GM23338 (cell line): ENCODE measurements around the gene GPR87. TPM values are rescaled to one million over a fixed set of nuclear protein-coding genes. Genes with fewer than 3 reads are reported as not detected.

Source experiments
- ATAC-seq: fragments of 200-7000 bp; cut with Tn5 transposase; 3 replicates; pipeline ENCODE4 v1.9.1; 2020
- DNase-seq: peaks from one replicate; pipeline ENCODE4 v3.0.0-alpha.2; 2015; ENCODE audit warnings: low spot score
- H2AFZ ChIP-seq: fragments of 200-600 bp; sonication (generic); 2 replicates; pipeline ENCODE4 v1.8.0; 2016; ENCODE audit warnings: antibody characterized with exemption, mild to moderate bottlenecking, moderate library complexity
- H3F3A ChIP-seq: fragments of 200-600 bp; sonication (generic); replicated peaks from 2 replicates; pipeline ENCODE4 v1.8.0; 2017; ENCODE audit warnings: antibody characterized with exemption, mixed run types, low read depth
- H3K27ac ChIP-seq: fragments of 200-600 bp; sonication (generic); 2 replicates; pipeline ENCODE4 v1.6.1; 2016; ENCODE audit warnings: low read depth
- H3K27me3 ChIP-seq: fragments of 200-600 bp; sonication (generic); 2 replicates; pipeline ENCODE4 v1.8.0; 2016; ENCODE audit warnings: mild to moderate bottlenecking, mixed run types, moderate library complexity; ENCODE audit not compliant: insufficient read depth
- H3K36me3 ChIP-seq: fragments of 200-600 bp; sonication (generic); 2 replicates; pipeline ENCODE4 v1.8.0; 2016; ENCODE audit warnings: mild to moderate bottlenecking; ENCODE audit not compliant: insufficient read depth
- H3K4me1 ChIP-seq: fragments of 200-600 bp; sonication (generic); 2 replicates; pipeline ENCODE4 v1.8.0; 2016; ENCODE audit warnings: mild to moderate bottlenecking, moderate library complexity; ENCODE audit not compliant: insufficient read depth
- H3K4me2 ChIP-seq: fragments of 200-600 bp; sonication (generic); 2 replicates; pipeline ENCODE4 v1.7.1; 2017; ENCODE audit warnings: mixed run types
- H3K4me3 ChIP-seq: fragments of 200-600 bp; sonication (generic); 2 replicates; pipeline ENCODE4 v1.6.1; 2016; ENCODE audit warnings: mixed run types
- H3K79me2 ChIP-seq: fragments of 200-600 bp; sonication (generic); replicated peaks from 2 replicates; pipeline ENCODE4 v1.8.0; 2017; ENCODE audit warnings: mild to moderate bottlenecking; ENCODE audit not compliant: insufficient read depth
- H3K9me2 ChIP-seq: fragments of 200-600 bp; sonication (generic); 2 replicates; pipeline ENCODE4 v1.8.0; 2017; ENCODE audit not compliant: insufficient read depth
- H4K20me1 ChIP-seq: fragments of 200-600 bp; sonication (generic); replicated peaks from 2 replicates; pipeline ENCODE4 v1.8.0; 2017; ENCODE audit warnings: mild to moderate bottlenecking; ENCODE audit not compliant: insufficient read depth
- H3K27ac Mint-ChIP-seq: 2 replicates; pipeline ENCODE4 v1.8.0; 2020; ENCODE audit warnings: inconsistent platforms, mild to moderate bottlenecking, moderate library complexity, mixed read lengths
- H3K27me3 Mint-ChIP-seq: 3 replicates; pipeline ENCODE4 v1.8.0; 2022; ENCODE audit warnings: low read depth, mild to moderate bottlenecking, moderate library complexity, mixed read lengths, inconsistent platforms; ENCODE audit not compliant: insufficient read depth, poor library complexity
- H3K36me3 Mint-ChIP-seq: 3 replicates; pipeline ENCODE4 v1.8.0; 2021; ENCODE audit warnings: low read depth, mild to moderate bottlenecking, inconsistent platforms, moderate library complexity, mixed read lengths
- H3K4me1 Mint-ChIP-seq: 3 replicates; pipeline ENCODE4 v1.8.0; 2020; ENCODE audit warnings: mild to moderate bottlenecking, inconsistent platforms, mixed read lengths
- H3K4me3 Mint-ChIP-seq: 3 replicates; pipeline ENCODE4 v1.8.0; 2021; ENCODE audit warnings: moderate library complexity, mild to moderate bottlenecking, inconsistent platforms, mixed read lengths
- H3K9me3 Mint-ChIP-seq: 3 replicates; pipeline ENCODE4 v1.8.0; 2020; ENCODE audit warnings: moderate library complexity, mild to moderate bottlenecking, inconsistent platforms, mixed read lengths
- CREB1 ChIP-seq: fragments of 250-450 bp; sonication (Bioruptor Pico); IDR thresholded peaks from 2 replicates; pipeline ENCODE4 v1.5.0; 2020; ENCODE audit warnings: low read depth, mild to moderate bottlenecking, moderate library complexity
- CTCF ChIP-seq, 2 experiments: fragments of 200-600 bp in 1 of 2; sonication (generic) in 1 of 2; conservative IDR thresholded peaks; 2 replicates each; pipeline versions ENCODE4 v1.5.1 to v1.6.1; 2016 to 2017; ENCODE audit warnings: antibody characterized with exemption in 2 of 2, low read depth in 2 of 2, mild to moderate bottlenecking in 2 of 2, moderate library complexity in 1 of 2
- ETS1 ChIP-seq: IDR thresholded peaks from 2 replicates; pipeline ENCODE4 v1.6.1; 2016; ENCODE audit warnings: antibody characterized with exemption
- EZH2 ChIP-seq: fragments of 200-600 bp; sonication (generic); IDR thresholded peaks from one replicate; pipeline ENCODE4 v1.8.0; 2017; ENCODE audit warnings: antibody characterized with exemption, mild to moderate bottlenecking, low read depth; ENCODE audit not compliant: unreplicated experiment
- EZH2phosphoT487 ChIP-seq: fragments of 200-600 bp; sonication (generic); IDR thresholded peaks from one replicate; pipeline ENCODE4 v1.8.1; 2018; ENCODE audit warnings: antibody characterized with exemption; ENCODE audit not compliant: unreplicated experiment
- JUNB ChIP-seq: IDR thresholded peaks from one replicate; pipeline ENCODE4 v1.6.1; 2016; ENCODE audit warnings: antibody characterized with exemption; ENCODE audit not compliant: unreplicated experiment
- NANOG ChIP-seq: IDR thresholded peaks from 2 replicates; pipeline ENCODE4 v1.6.1; 2016; ENCODE audit warnings: antibody characterized with exemption, borderline replicate concordance
- POLR2AphosphoS5 ChIP-seq: IDR thresholded peaks from 2 replicates; pipeline ENCODE4 v1.6.1; 2016; ENCODE audit warnings: antibody characterized with exemption, low read depth
- REST ChIP-seq: IDR thresholded peaks from one replicate; pipeline ENCODE4 v1.6.1; 2018; ENCODE audit warnings: antibody characterized with exemption; ENCODE audit not compliant: unreplicated experiment
- STAT1 ChIP-seq: IDR thresholded peaks from one replicate; pipeline ENCODE4 v1.6.1; 2016; ENCODE audit warnings: antibody characterized with exemption; ENCODE audit not compliant: unreplicated experiment
- ZNF114 ChIP-seq: fragments of 250-450 bp; sonication (Bioruptor Pico); IDR thresholded peaks from 2 replicates; pipeline ENCODE4 v1.5.0; 2020; ENCODE audit warnings: mild to moderate bottlenecking, moderate library complexity
- ZNF331 ChIP-seq: fragments of 250-450 bp; sonication (Bioruptor Pico); IDR thresholded peaks from 2 replicates; pipeline ENCODE4 v1.5.0; 2020; ENCODE audit warnings: low read depth, mild to moderate bottlenecking, moderate library complexity
- ZNF462 ChIP-seq: fragments of 250-450 bp; sonication (Bioruptor Pico); IDR thresholded peaks from 2 replicates; pipeline ENCODE4 v1.5.0; 2020; ENCODE audit warnings: mild to moderate bottlenecking, moderate library complexity
- polyA plus RNA-seq: library from polyadenylated mRNA; unstranded; fragments of >200 nt; fragmentation: Nextera tagmentation; extraction: Ambion mirVana; gene quantifications from 2 replicates; pipeline ENCODE4 v1.2.1, GENCODE V29; 2016
- total RNA-seq: library from RNA; depleted of rRNA; stranded (reverse); fragments of >200 nt; shearing (Covaris generic); gene quantifications from 2 replicates; pipeline ENCODE4 v1.2.3, GENCODE V29; 2014

Gene GPR87
- total and polyA plus RNA-seq, 2 experiments from 2014 or later, result 0.21 TPM; not detected in 1

GRCh38 chr3:151309566-151309965 is 7.1 kb downstream of the GPR87 start:
- DNase-seq (no peak), ATAC-seq (no peak)
- Histone ChIP-seq H3F3A (no peaks in the 10 kb centered on the region), H3K4me2 (no peak overlapping the region), H3K27me3 (no peaks in the 10 kb centered on the region), H3K4me1 (peaks cover 24% of the 10 kb centered on the region), H3K27ac (no peak overlapping the region), H3K36me3 (no peaks in the 10 kb centered on the region), H3K79me2 (no peaks in the 10 kb centered on the region), H3K9me2 (no peaks in the 10 kb centered on the region), H4K20me1 (no peaks in the 10 kb centered on the region), H2AFZ (no peak overlapping the region), H3K4me3 (no peak overlapping the region)
- peaks cover 65% of the 10 kb centered on the region for H3K4me1 Mint-ChIP-seq
- no peaks in the 10 kb centered on the region for H3K27me3 Mint-ChIP-seq
- no peak overlapping the region for H3K4me3 Mint-ChIP-seq
- no peak for TF ChIP-seq ZNF331 (CRISPR knock-in tag)
- no peak for TF ChIP-seq ZNF462
- TF ChIP-seq CREB1, result no peak
- TF ChIP-seq ETS1, result no peak
- TF ChIP-seq CTCF (conservative IDR thresholded peaks at IDR 0.05; ENCODE audit: low read depth in 2 of 2), result no peak
- no peak for TF ChIP-seq REST
- TF ChIP-seq NANOG, result no peak
- TF ChIP-seq EZH2phosphoT487, result no peak
- no peak for TF ChIP-seq STAT1
- no peak for TF ChIP-seq JUNB
- TF ChIP-seq POLR2AphosphoS5, result no peak
- TF ChIP-seq EZH2, result no peak
- TF ChIP-seq ZNF114 (CRISPR knock-in tag), result no peak
- H3K36me3 Mint-ChIP-seq, result no peaks in the 10 kb centered on the region
- H3K27ac Mint-ChIP-seq, result no peak overlapping the region
- no peaks in the 10 kb centered on the region for H3K9me3 Mint-ChIP-seq
